Spleen (tissue), 7 donors: ENCODE results near the gene DUSP8.

Experiments
- CTCF ChIP-seq, 11 experiments: fragments of 200-600 bp in 7 of 11; fragments of 450-650 bp in 4 of 11; sonication (generic) in 4 of 11; IDR thresholded peaks in 8 of 11; conservative IDR thresholded peaks in 3 of 11; 1 replicate in 7 of 11; 2 replicates in 4 of 11; pipeline versions ENCODE4 v1.4.0 to v1.8.0; 2016 to 2021; ENCODE audit warnings: antibody characterized with exemption in 11 of 11, inconsistent platforms in 4 of 11, mild to moderate bottlenecking in 1 of 11
- POLR2A ChIP-seq, 3 donors: fragments of 450-650 bp; IDR thresholded peaks; one replicate each; pipeline ENCODE4 v1.5.1; 2017; ENCODE audit warnings: antibody characterized with exemption in 3 of 3, mild to moderate bottlenecking in 1 of 3
- donor health status: DM: no; HTN: no; CAD: no; lungs with moderate emphysema.
- donor health status: DM: no; HTN: no; CAD: no.
- donor health status: DM: no; HTN: no; CAD: no.

GRCh38 chr11:1567721-1568100 lies 4.4 kb downstream of the DUSP8 start:
- TF ChIP-seq CTCF (IDR thresholded peaks at IDR 0.05 in 8 of 11, conservative IDR thresholded peaks at IDR 0.05 in 3 of 11) (no peak), POLR2A (IDR thresholded peaks at IDR 0.05) (no peak)
